MCF 10A (cell line): Measurements from ENCODE around the gene UNC79. TPM values are rescaled to one million over a fixed set of nuclear protein-coding genes. Genes with fewer than 3 reads are reported as not detected.

Experiments
- BruUV-seq: library from RNA; stranded (reverse); fragments of 400-500 nt; replicated peaks from 2 replicates; lab custom pipeline; 2021; lab: Mats Ljungman, UMichigan
- CTCF ChIA-PET: fragments of 300-600 bp; sonication (Branson Sonifier 250); formaldehyde crosslinking; extraction: SDS; loops from one replicate; lab custom pipeline; 2021; ENCODE audit warnings: antibody characterized with exemption, inconsistent platforms; lab: Yijun Ruan, JAX
- POLR2A ChIA-PET: fragments of 300-600, 350-650 bp; sonication (Branson Sonifier 250); formaldehyde crosslinking; extraction: SDS; loops from one replicate; lab custom pipeline; 2020; ENCODE audit warnings: antibody characterized with exemption, inconsistent platforms; lab: Yijun Ruan, JAX
- DNase-seq: peaks from one replicate; pipeline ENCODE4 v3.0.0-alpha.2; 2018; ENCODE audit not compliant: unreplicated experiment
- H3K27ac Mint-ChIP-seq: one replicate; pipeline ENCODE4 v1.8.0; 2022; ENCODE audit warnings: mild to moderate bottlenecking, low read depth, mixed read lengths; ENCODE audit not compliant: unreplicated experiment
- H3K27me3 Mint-ChIP-seq: one replicate; pipeline ENCODE4 v1.8.0; 2022; ENCODE audit warnings: mixed read lengths; ENCODE audit not compliant: insufficient read depth, unreplicated experiment
- H3K36me3 Mint-ChIP-seq: one replicate; pipeline ENCODE4 v1.8.0; 2022; ENCODE audit warnings: mild to moderate bottlenecking, moderate library complexity, mixed read lengths; ENCODE audit not compliant: insufficient read depth, unreplicated experiment
- H3K4me1 Mint-ChIP-seq: one replicate; pipeline ENCODE4 v1.8.0; 2022; ENCODE audit warnings: mixed read lengths; ENCODE audit not compliant: insufficient read depth, unreplicated experiment
- H3K4me3 Mint-ChIP-seq: one replicate; pipeline ENCODE4 v1.8.0; 2022; ENCODE audit warnings: mild to moderate bottlenecking, moderate library complexity, mixed read lengths; ENCODE audit not compliant: unreplicated experiment
- H3K9me3 Mint-ChIP-seq: one replicate; pipeline ENCODE4 v1.8.0; 2022; ENCODE audit warnings: mixed read lengths; ENCODE audit not compliant: unreplicated experiment
- CTCF ChIP-seq: fragments of 200-600 bp; IDR thresholded peaks from one replicate; pipeline ENCODE4 v1.8.0; 2022; ENCODE audit warnings: antibody characterized with exemption, mild to moderate bottlenecking; ENCODE audit not compliant: unreplicated experiment
- intact Hi-C: fragments of 100-400 bp; cut with micrococcal nuclease; formaldehyde crosslinking; loops from 2 replicates; pipeline ENCODE4 v1.14.1; 2022
- total RNA-seq: library from RNA; stranded (reverse); gene quantifications from 2 replicates; pipeline ENCODE4 v1.2.3, GENCODE V29; 2022

Gene UNC79
- total RNA-seq, 1 experiment from 2014 or later: 0.05 TPM

- POLR2A ChIA-PET: interaction anchor here (0.7 kb wide), 1 partner anchor 24 kb away, joined by 3 read pairs; no protein-coding TSS in a partner anchor
- CTCF ChIA-PET: interaction anchor here (1.2 kb wide), 1 partner anchor 8 kb away, joined by 4 read pairs; no protein-coding TSS in a partner anchor
- Mint-ChIP-seq H3K27me3 (peaks cover 4% of the 10 kb centered on the region), H3K36me3 (peaks cover 5% of the 10 kb centered on the region), H3K4me1 (peaks cover 9% of the 10 kb centered on the region), H3K4me3 (no peak overlapping the region), H3K9me3 (no peaks in the 10 kb centered on the region), H3K27ac (no peak overlapping the region)
- TF ChIP-seq CTCF: no peak
- no peak for DNase-seq
- no TSS peak for BruUV-seq
- intact Hi-C loops: no loop called here
These were observed 276.7 kb downstream of the UNC79 start for GRCh38 chr14:93707475-93707874.

- ChIA-PET CTCF (interaction anchor here (0.6 to 1.2 kb wide), 3 partner anchors 9 to 134 kb away, joined by 3 to 4 read pairs (median 3); no protein-coding TSS in a partner anchor), POLR2A (interaction anchor here (0.6 kb wide), 1 partner anchor 373 kb away, joined by 4 read pairs; the partner anchor contains the start of genes DDX24 and IFI27L1)
- H3K27me3 Mint-ChIP-seq: no peaks in the 10 kb centered on the region
- DNase-seq: no peak
- no peaks in the 10 kb centered on the region for H3K9me3 Mint-ChIP-seq
- H3K4me1 Mint-ChIP-seq: peaks cover 15% of the 10 kb centered on the region
- no peak for TF ChIP-seq CTCF
- peaks cover 5% of the 10 kb centered on the region for H3K36me3 Mint-ChIP-seq
- intact Hi-C loops: no loop called here
- H3K27ac Mint-ChIP-seq: no peak overlapping the region
- no TSS peak for BruUV-seq
- H3K4me3 Mint-ChIP-seq: no peak overlapping the region
These were observed 277.6 kb downstream of the UNC79 start for GRCh38 chr14:93708311-93708734.

- intact Hi-C loops: no loop called here
- Mint-ChIP-seq H3K27me3 (no peaks in the 10 kb centered on the region), H3K4me3 (no peak overlapping the region), H3K4me1 (peaks cover 18% of the 10 kb centered on the region), H3K27ac (no peak overlapping the region), H3K9me3 (no peaks in the 10 kb centered on the region), H3K36me3 (peaks cover 5% of the 10 kb centered on the region)
- no TSS peak for BruUV-seq
- TF ChIP-seq CTCF: no peak
- ChIA-PET CTCF (interaction anchor here (0.7 to 1.2 kb wide), 2 partner anchors 9 to 134 kb away, joined by 3 to 4 read pairs; no protein-coding TSS in a partner anchor), POLR2A (no interaction called here)
- no peak for DNase-seq
These were observed 278.1 kb downstream of the UNC79 start for GRCh38 chr14:93708800-93709199.

GRCh38 chr14:93709249-93709648 lies 278.5 kb downstream of the UNC79 start:
- DNase-seq: peak; percentile 66
- Mint-ChIP-seq H3K36me3 (peaks cover 5% of the 10 kb centered on the region), H3K9me3 (no peaks in the 10 kb centered on the region), H3K4me1 (peaks cover 18% of the 10 kb centered on the region), H3K27ac (no peak overlapping the region), H3K27me3 (no peaks in the 10 kb centered on the region), H3K4me3 (no peak overlapping the region)
- CTCF ChIA-PET: interaction anchor here (0.7 kb wide), 1 partner anchor 133 kb away, joined by 3 read pairs; no protein-coding TSS in a partner anchor
- TF ChIP-seq CTCF: no peak
- BruUV-seq: no TSS peak
- POLR2A ChIA-PET: no interaction called here
- intact Hi-C loops: no loop called here
